Measurements from ENCODE around the gene MAPKAPK2.

MAPKAPK2 gene

DNA sequence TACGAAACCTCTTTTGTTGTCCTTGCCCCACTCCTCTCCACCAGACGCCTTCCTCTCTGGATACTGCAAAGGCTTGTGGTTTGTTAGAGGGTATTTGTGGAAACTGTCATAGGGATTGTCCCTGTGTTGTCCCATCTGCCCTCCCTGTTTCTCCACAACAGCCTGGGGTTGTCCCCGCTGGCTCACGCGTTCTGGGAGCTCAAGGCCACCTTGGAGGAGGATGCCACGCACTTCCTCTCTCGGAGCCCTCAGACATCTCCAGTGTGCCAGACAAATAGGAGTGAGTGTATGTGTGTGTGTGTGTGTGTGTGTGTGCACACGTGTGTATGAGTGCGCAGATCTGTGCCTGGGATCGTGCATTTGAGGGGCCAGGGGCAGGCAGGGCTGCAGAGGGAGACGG, 48.3 kb downstream of the MAPKAPK2 start:
- Histone ChIP-seq H3K27ac (ENCODE audit: low read length) (no peak overlapping the region), H3K4me1 (ENCODE audit: low read length) (peaks cover 12% of the 10 kb centered on the region; the same call in 1 of the 2 replicates), H2AFZ (ENCODE audit: low read length) (no peak overlapping the region), H3K9me3 (replicated peaks; ENCODE audit: insufficient read depth, low read length) (no peaks in the 10 kb centered on the region), H4K20me1 (ENCODE audit: insufficient read depth, low read length) (no peaks in the 10 kb centered on the region), H3F3A (ENCODE audit: insufficient read depth, low read length) (peaks cover 3% of the 10 kb centered on the region; the same call in 1 of the 2 replicates), H3K27me3 (replicated peaks; ENCODE audit: insufficient read depth, low read length) (no peaks in the 10 kb centered on the region), H3K4me2 (ENCODE audit: low read depth, low read length) (no peak overlapping the region), H3K9me2 (replicated peaks; ENCODE audit: insufficient read depth, low read length) (no peaks in the 10 kb centered on the region), H3K36me3 (replicated peaks; ENCODE audit: insufficient read depth, low read length) (no peaks in the 10 kb centered on the region; the same call in 1 of the 2 replicates), H3K9ac (ENCODE audit: low read length) (no peak overlapping the region), H3K79me2 (ENCODE audit: low read length) (peaks cover 15% of the 10 kb centered on the region), H3K4me3 (ENCODE audit: low read length) (no peak overlapping the region)
- TF ChIP-seq EZH2 (optimal IDR thresholded peaks at IDR 0.05; ENCODE audit: low read depth, low read length) (no peak), EZH2phosphoT487 (IDR thresholded peaks at IDR 0.05; ENCODE audit: low read length) (no peak)
- TF ChIP-seq, protein P1, sequence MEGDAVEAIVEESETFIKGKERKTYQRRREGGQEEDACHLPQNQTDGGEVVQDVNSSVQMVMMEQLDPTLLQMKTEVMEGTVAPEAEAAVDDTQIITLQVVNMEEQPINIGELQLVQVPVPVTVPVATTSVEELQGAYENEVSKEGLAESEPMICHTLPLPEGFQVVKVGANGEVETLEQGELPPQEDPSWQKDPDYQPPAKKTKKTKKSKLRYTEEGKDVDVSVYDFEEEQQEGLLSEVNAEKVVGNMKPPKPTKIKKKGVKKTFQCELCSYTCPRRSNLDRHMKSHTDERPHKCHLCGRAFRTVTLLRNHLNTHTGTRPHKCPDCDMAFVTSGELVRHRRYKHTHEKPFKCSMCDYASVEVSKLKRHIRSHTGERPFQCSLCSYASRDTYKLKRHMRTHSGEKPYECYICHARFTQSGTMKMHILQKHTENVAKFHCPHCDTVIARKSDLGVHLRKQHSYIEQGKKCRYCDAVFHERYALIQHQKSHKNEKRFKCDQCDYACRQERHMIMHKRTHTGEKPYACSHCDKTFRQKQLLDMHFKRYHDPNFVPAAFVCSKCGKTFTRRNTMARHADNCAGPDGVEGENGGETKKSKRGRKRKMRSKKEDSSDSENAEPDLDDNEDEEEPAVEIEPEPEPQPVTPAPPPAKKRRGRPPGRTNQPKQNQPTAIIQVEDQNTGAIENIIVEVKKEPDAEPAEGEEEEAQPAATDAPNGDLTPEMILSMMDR (IDR thresholded peaks at IDR 0.05; ENCODE audit: low read length): no peak
- no peak for DNase-seq

DNA sequence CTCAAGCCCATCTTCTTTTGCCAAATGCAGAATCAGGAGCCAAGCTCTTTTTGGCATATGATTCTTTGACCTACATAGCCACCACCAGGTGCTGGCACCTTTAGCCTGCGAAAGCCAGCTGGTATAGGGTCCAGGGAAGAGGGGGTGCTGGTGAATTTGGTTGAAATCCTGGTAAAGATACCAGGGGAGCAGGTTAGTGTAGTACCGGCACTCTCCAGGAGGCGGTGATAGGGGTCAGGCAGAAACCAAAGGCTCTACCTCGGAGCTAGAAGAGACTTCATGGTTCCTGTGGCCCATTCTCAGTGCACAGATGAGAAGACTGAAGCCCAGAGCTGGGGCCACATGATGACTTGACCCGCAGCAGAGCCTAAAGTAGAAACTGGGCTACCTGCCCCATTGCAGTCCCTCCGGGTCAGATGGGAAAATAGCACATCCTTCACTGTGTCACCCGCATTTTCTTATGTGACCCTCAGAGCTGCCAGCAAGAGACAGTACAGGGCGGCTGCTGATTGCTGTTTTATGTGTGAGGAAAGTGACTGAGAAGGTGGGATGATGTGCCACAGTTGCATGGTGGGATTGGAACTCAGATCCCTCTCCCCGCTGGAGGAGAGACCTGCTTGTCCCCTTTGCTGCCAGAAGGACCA, 49.9 kb downstream of the MAPKAPK2 start:
- Histone ChIP-seq H3K79me2 (ENCODE audit: low read length) (0 out of 2 replicates have a peak, but pooled peaks cover 2% of the 10 kb centered on the region), H2AFZ (ENCODE audit: low read length) (no peak overlapping the region), H3K27ac (ENCODE audit: low read length) (no peak overlapping the region), H3K27me3 (replicated peaks; ENCODE audit: insufficient read depth, low read length) (no peaks in the 10 kb centered on the region), H3K36me3 (replicated peaks; ENCODE audit: insufficient read depth, low read length) (no peaks in the 10 kb centered on the region; the same call in 1 of the 2 replicates), H3K4me3 (ENCODE audit: low read length) (no peak overlapping the region), H3K9ac (ENCODE audit: low read length) (no peak overlapping the region), H3K9me2 (replicated peaks; ENCODE audit: insufficient read depth, low read length) (no peaks in the 10 kb centered on the region), H4K20me1 (ENCODE audit: insufficient read depth, low read length) (no peaks in the 10 kb centered on the region), H3K9me3 (replicated peaks; ENCODE audit: insufficient read depth, low read length) (no peaks in the 10 kb centered on the region), H3K4me1 (ENCODE audit: low read length) (peaks cover 28% of the 10 kb centered on the region), H3F3A (ENCODE audit: insufficient read depth, low read length) (peaks cover 20% of the 10 kb centered on the region), H3K4me2 (ENCODE audit: low read depth, low read length) (no peak overlapping the region)
- no peak for TF ChIP-seq EZH2 (optimal IDR thresholded peaks at IDR 0.05; ENCODE audit: low read depth, low read length)
- TF ChIP-seq, protein P1 (IDR thresholded peaks at IDR 0.05; ENCODE audit: low read length): peak; percentile 98
- DNase-seq: peak; percentile 77

DNA sequence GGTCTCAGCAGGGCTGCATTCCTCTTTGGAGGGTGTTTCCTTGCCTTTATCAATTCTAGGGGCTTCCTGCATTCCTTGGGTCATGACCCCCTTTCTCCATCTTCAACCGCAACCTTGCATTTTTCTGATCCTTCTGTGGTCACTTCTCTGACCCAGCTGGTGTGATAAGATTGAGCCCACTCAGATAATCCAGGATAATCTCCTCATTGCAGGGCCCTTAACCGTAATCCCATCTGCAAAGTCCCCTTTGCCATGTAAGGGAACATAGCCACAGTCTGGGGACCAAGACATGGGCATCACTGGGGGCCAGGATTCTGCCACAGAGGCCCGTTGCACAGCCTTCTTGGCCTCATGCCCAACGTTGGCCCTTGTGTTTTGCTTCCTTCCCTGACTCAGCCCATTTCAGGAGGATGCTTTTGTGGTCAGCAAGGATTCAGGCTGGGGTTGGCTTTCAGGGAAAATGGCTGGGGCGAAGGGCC, 50.9 kb downstream of the MAPKAPK2 start:
- Histone ChIP-seq H3K9me3 (replicated peaks; ENCODE audit: insufficient read depth, low read length) (no peaks in the 10 kb centered on the region), H3K9ac (ENCODE audit: low read length) (no peak overlapping the region), H3K4me1 (ENCODE audit: low read length) (peaks cover 37% of the 10 kb centered on the region), H3K4me2 (ENCODE audit: low read depth, low read length) (no peak overlapping the region), H3F3A (ENCODE audit: insufficient read depth, low read length) (peaks cover 28% of the 10 kb centered on the region), H3K27me3 (replicated peaks; ENCODE audit: insufficient read depth, low read length) (no peaks in the 10 kb centered on the region), H3K27ac (ENCODE audit: low read length) (no peak overlapping the region), H3K9me2 (replicated peaks; ENCODE audit: insufficient read depth, low read length) (no peaks in the 10 kb centered on the region), H2AFZ (ENCODE audit: low read length) (no peak overlapping the region), H3K36me3 (replicated peaks; ENCODE audit: insufficient read depth, low read length) (no peaks in the 10 kb centered on the region; the same call in 1 of the 2 replicates), H3K79me2 (ENCODE audit: low read length) (no peaks in the 10 kb centered on the region), H4K20me1 (ENCODE audit: insufficient read depth, low read length) (no peaks in the 10 kb centered on the region), H3K4me3 (ENCODE audit: low read length) (no peak overlapping the region)
- TF ChIP-seq EZH2 (optimal IDR thresholded peaks at IDR 0.05; ENCODE audit: low read depth, low read length) (no peak), EZH2phosphoT487 (IDR thresholded peaks at IDR 0.05; ENCODE audit: low read length) (no peak)
- TF ChIP-seq, protein P1 (IDR thresholded peaks at IDR 0.05; ENCODE audit: low read length): no peak
- DNase-seq: no peak

Measured in MM.1S (cell line).